ENCODE measurements around the gene PACC1. TPM values are rescaled to one million over a fixed set of nuclear protein-coding genes. Genes with fewer than 3 reads are reported as not detected.
"Not testable (repeated sequence)": the region's sequence is repeated elsewhere in the genome, so short reads cannot be mapped to it uniquely, and the experiment has no call there.

Gene PACC1
- total RNA-seq, 1 experiment from 2014 or later: 21.1 TPM

- not testable (repeated sequence) for H3K4me1 ChIP-seq, H3K4me3 ChIP-seq, DNase-seq, H3K27ac ChIP-seq, H3K27me3 ChIP-seq
- Histone ChIP-seq H3K36me3 (peaks cover 17% of the 10 kb centered on the region), H3K9me3 (replicated peaks) (peaks cover 30% of the 10 kb centered on the region)
Measured at GRCh38 chr1:212395678-212396437, 18.8 kb downstream of the PACC1 start.

GRCh38 chr1:212388985-212389716, 25.5 kb downstream of the PACC1 start:
- DNase-seq: no peak
- Histone ChIP-seq H3K9me3 (replicated peaks) (peaks cover 22% of the 10 kb centered on the region), H3K4me3 (no peak overlapping the region), H3K36me3 (peaks cover 28% of the 10 kb centered on the region), H3K4me1 (no peaks in the 10 kb centered on the region), H3K27me3 (no peaks in the 10 kb centered on the region), H3K27ac (no peak overlapping the region)

GRCh38 chr1:212386029-212386428, 28.7 kb downstream of the PACC1 start:
- H3K27ac ChIP-seq: no peak overlapping the region
- H3K36me3 ChIP-seq: peaks cover 30% of the 10 kb centered on the region
- H3K27me3 ChIP-seq: no peaks in the 10 kb centered on the region
- no peak overlapping the region for H3K4me3 ChIP-seq
- no peak for DNase-seq
- H3K9me3 ChIP-seq (replicated peaks): peaks cover 11% of the 10 kb centered on the region
- no peaks in the 10 kb centered on the region for H3K4me1 ChIP-seq

- no peaks in the 10 kb centered on the region for H3K4me1 ChIP-seq
- peaks cover 40% of the 10 kb centered on the region for H3K36me3 ChIP-seq
Measured at GRCh38 chr1:212381397-212382035, 33.2 kb downstream of the PACC1 start.

GRCh38 chr1:212379366-212379765, 35.3 kb downstream of the PACC1 start:
- Histone ChIP-seq H3K4me3 (no peak overlapping the region), H3K9me3 (replicated peaks) (no peaks in the 10 kb centered on the region), H3K27me3 (no peaks in the 10 kb centered on the region), H3K4me1 (no peaks in the 10 kb centered on the region), H3K36me3 (peaks cover 29% of the 10 kb centered on the region), H3K27ac (no peak overlapping the region)
- no peak for DNase-seq

More at GRCh38 chr1:212381397-212382035, 33.2 kb downstream of the PACC1 start:
- no peaks in the 10 kb centered on the region for H3K9me3 ChIP-seq (replicated peaks)
- no peak overlapping the region for H3K27ac ChIP-seq
- H3K27me3 ChIP-seq: no peaks in the 10 kb centered on the region
- H3K4me3 ChIP-seq: no peak overlapping the region
- DNase-seq: no peak

- Histone ChIP-seq H3K4me1 (no peaks in the 10 kb centered on the region), H3K27ac (no peak overlapping the region), H3K27me3 (no peaks in the 10 kb centered on the region), H3K36me3 (peaks cover 32% of the 10 kb centered on the region), H3K4me3 (no peak overlapping the region), H3K9me3 (replicated peaks) (no peaks in the 10 kb centered on the region)
- DNase-seq: no peak
Measured at GRCh38 chr1:212377644-212378043, 37.0 kb downstream of the PACC1 start.

GRCh38 chr1:212375986-212376385, 38.7 kb downstream of the PACC1 start:
- DNase-seq: no peak
- Histone ChIP-seq H3K4me1 (no peaks in the 10 kb centered on the region), H3K27me3 (no peaks in the 10 kb centered on the region), H3K9me3 (replicated peaks) (no peaks in the 10 kb centered on the region), H3K4me3 (no peak overlapping the region), H3K36me3 (peaks cover 32% of the 10 kb centered on the region), H3K27ac (no peak overlapping the region)

GRCh38 chr1:212368073-212368484, 46.6 kb downstream of the PACC1 start:
- peak; percentile 68 to 87 for DNase-seq
- H3K27me3 ChIP-seq: no peaks in the 10 kb centered on the region
- no peak overlapping the region for H3K27ac ChIP-seq
- peaks cover 12% of the 10 kb centered on the region for H3K36me3 ChIP-seq
- no peak overlapping the region for H3K4me3 ChIP-seq
- H3K9me3 ChIP-seq (replicated peaks): no peaks in the 10 kb centered on the region
- no peaks in the 10 kb centered on the region for H3K4me1 ChIP-seq

GRCh38 chr1:212367474-212368072, 47.1 kb downstream of the PACC1 start:
- no peaks in the 10 kb centered on the region for H3K9me3 ChIP-seq (replicated peaks)
- H3K27ac ChIP-seq: no peak overlapping the region
- H3K4me3 ChIP-seq: no peak overlapping the region
- H3K27me3 ChIP-seq: no peaks in the 10 kb centered on the region
- peaks cover 11% of the 10 kb centered on the region for H3K36me3 ChIP-seq
- no peak for DNase-seq
- no peaks in the 10 kb centered on the region for H3K4me1 ChIP-seq

GRCh38 chr1:212366901-212367300, 47.8 kb downstream of the PACC1 start:
- Histone ChIP-seq H3K27me3 (no peaks in the 10 kb centered on the region), H3K4me3 (no peak overlapping the region), H3K27ac (no peak overlapping the region), H3K36me3 (peaks cover 11% of the 10 kb centered on the region), H3K4me1 (no peaks in the 10 kb centered on the region), H3K9me3 (replicated peaks) (no peaks in the 10 kb centered on the region)
- no peak for DNase-seq

GRCh38 chr1:212364985-212365384, 49.7 kb downstream of the PACC1 start:
- Histone ChIP-seq H3K27ac (no peak overlapping the region), H3K36me3 (peaks cover 23% of the 10 kb centered on the region), H3K4me1 (no peaks in the 10 kb centered on the region), H3K9me3 (replicated peaks) (no peaks in the 10 kb centered on the region), H3K27me3 (no peaks in the 10 kb centered on the region), H3K4me3 (no peak overlapping the region)
- no peak for DNase-seq

GRCh38 chr1:212359794-212360479, 54.7 kb downstream of the PACC1 start:
- Histone ChIP-seq H3K4me3 (no peak overlapping the region), H3K4me1 (no peaks in the 10 kb centered on the region), H3K27ac (no peak overlapping the region), H3K9me3 (replicated peaks) (no peaks in the 10 kb centered on the region), H3K36me3 (peaks cover 44% of the 10 kb centered on the region), H3K27me3 (no peaks in the 10 kb centered on the region)
- no peak for DNase-seq

GRCh38 chr1:212355230-212355969, 59.3 kb downstream of the PACC1 start:
- Histone ChIP-seq H3K27ac (no peak overlapping the region), H3K4me3 (no peak overlapping the region), H3K27me3 (no peaks in the 10 kb centered on the region), H3K36me3 (peaks cover 27% of the 10 kb centered on the region), H3K4me1 (no peaks in the 10 kb centered on the region), H3K9me3 (replicated peaks) (no peaks in the 10 kb centered on the region)
- no peak for DNase-seq

GRCh38 chr1:212354464-212354863, 60.2 kb downstream of the PACC1 start:
- DNase-seq: no peak
- peaks cover 20% of the 10 kb centered on the region for H3K36me3 ChIP-seq

More at GRCh38 chr1:212354464-212354863, 60.2 kb downstream of the PACC1 start:
- H3K4me3 ChIP-seq: no peak overlapping the region
- no peaks in the 10 kb centered on the region for H3K4me1 ChIP-seq
- no peaks in the 10 kb centered on the region for H3K27me3 ChIP-seq
- no peaks in the 10 kb centered on the region for H3K9me3 ChIP-seq (replicated peaks)
- H3K27ac ChIP-seq: no peak overlapping the region

Data from SJCRH30 (cell line).